Ovary (tissue), 9 donors: Measurements from ENCODE around the gene CD24. TPM values are rescaled to one million over a fixed set of nuclear protein-coding genes. Genes with fewer than 3 reads are reported as not detected.

Source experiments
- DNase-seq, 5 donors: peaks; one replicate each; pipeline ENCODE4 v3.0.0-alpha.2; 2019 to 2020
- H3K27ac ChIP-seq, 2 donors: fragments of 200-600 bp; one replicate each; pipeline versions ENCODE4 v1.5.1 to v1.8.0; 2019 to 2022
- H3K27me3 ChIP-seq: fragments of 200-600 bp; one replicate; pipeline ENCODE4 v1.8.0; 2022
- H3K36me3 ChIP-seq: fragments of 200-600 bp; sonication (generic); one replicate; pipeline ENCODE4 v1.5.1; 2019
- H3K4me1 ChIP-seq: one replicate; pipeline ENCODE4 v1.8.1; 2013; ENCODE audit warnings: mild to moderate bottlenecking, moderate library complexity; ENCODE audit not compliant: insufficient read depth
- H3K4me3 ChIP-seq: fragments of 200-600 bp; sonication (generic); one replicate; pipeline ENCODE4 v1.5.1; 2017
- H3K9me3 ChIP-seq, 2 donors: fragments of 200-600 bp in 1 of 2; sonication (generic) in 1 of 2; one replicate each; pipeline versions ENCODE4 v1.5.1 to v1.8.1; 2013 to 2019; ENCODE audit warnings: mild to moderate bottlenecking in 1 of 2, moderate library complexity in 1 of 2
- CTCF ChIP-seq, 3 donors: fragments of 450-650 bp in 2 of 3; fragments of 200-600 bp in 1 of 3; IDR thresholded peaks; one replicate each; pipeline versions ENCODE4 v1.5.1 to v1.8.0; 2016 to 2022; ENCODE audit warnings: antibody characterized with exemption in 3 of 3, mild to moderate bottlenecking in 1 of 3
- EP300 ChIP-seq: sonication (generic); formaldehyde crosslinking; IDR thresholded peaks from one replicate; pipeline ENCODE4 v1.6.1; 2017; ENCODE audit warnings: antibody characterized with exemption
- POLR2A ChIP-seq: fragments of 450-650 bp; IDR thresholded peaks from one replicate; pipeline ENCODE4 v1.6.1; 2017; ENCODE audit warnings: antibody characterized with exemption, mild to moderate bottlenecking, moderate library complexity
- WGBS, 3 donors: extraction: QIAGEN DNeasy Blood & Tissue Kit in 1 of 3; methylation state at CpG; one replicate each; pipeline versions ENCODE4 v1.1.5 to v1.1.7; 2013 to 2017; 5-methylcytosine and 5-hydroxymethylcytosine counted together
- intact Hi-C, 4 donors: fragments of 100-400 bp; cut with DNase I; formaldehyde crosslinking; loops; one replicate each; pipeline versions ENCODE4 v1.11.0 to v1.15.1; 2022 to 2023
- polyA plus RNA-seq, 2 donors: library from polyadenylated mRNA; stranded (reverse); fragments of 200-250 nt in 1 of 2; fragments of 350-450 nt in 1 of 2; fragmentation: Illumina TruSeq in 1 of 2; extraction: RNeasy Lipid Tissue Mini Kit (QIAGEN cat#74804) in 1 of 2; gene quantifications; one replicate each; pipeline ENCODE4 v1.2.3, GENCODE V29; 2013 to 2014
- total RNA-seq, 7 donors: library from RNA; depleted of rRNA in 2 of 7; stranded (reverse); fragments of >200 nt in 2 of 7; fragmentation: NEBNext Ultra II Directional in 3 of 7; extraction: Animal tissue kit (Norgen Biotek cat#: 25700) in 3 of 7; gene quantifications; one replicate each; pipeline versions ENCODE4 v1.1.0 to v1.2.4, GENCODE V29; 2016 to 2023
- donor health status: DM: no; HTN: no; CAD: no; lungs with moderate emphysema.
- donor health status: DM: no; HTN: no; CAD: no.
- donor health status: Bipolar disorder and iron deficiency.
- donor health status: DM: yes; HTN: yes; CAD: no.
- donor health status: DM: no; HTN: no; CAD: no.
- donor health status: DM: yes; HTN: yes; CAD: no.

Gene CD24
- total and polyA plus RNA-seq, 9 donors, result 0.20 to 139 (median 8.0) TPM

- no peaks in the 10 kb centered on the region for H3K27me3 ChIP-seq
- no peak overlapping the region for H3K27ac ChIP-seq
- WGBS, 3 donors, result 2 to 3% (median 3%) methylated on average over 12 of the region's 12 CpGs
- no peak for DNase-seq
- H3K4me1 ChIP-seq, result peaks cover 2% of the 10 kb centered on the region
- peak overlapping the region; percentile 47 for H3K4me3 ChIP-seq
- TF ChIP-seq POLR2A (no peak), CTCF (IDR thresholded peaks at IDR 0.05) (no peak), EP300 (no peak)
- no peaks in the 10 kb centered on the region for H3K9me3 ChIP-seq
- H3K36me3 ChIP-seq, result no peaks in the 10 kb centered on the region
- intact Hi-C loops, result no loop called here
Measured at GRCh38 chr6:106975738-106976064, 1.2 kb upstream of the CD24 start.

GRCh38 chr6:106974999-106975737 lies 639 bp upstream of the CD24 start:
- intact Hi-C loops, result no loop called here
- Histone ChIP-seq H3K9me3 (no peaks in the 10 kb centered on the region), H3K27me3 (no peaks in the 10 kb centered on the region), H3K4me3 (peak overlapping the region; percentile 47), H3K36me3 (no peaks in the 10 kb centered on the region), H3K4me1 (peaks cover 2% of the 10 kb centered on the region), H3K27ac (no peak overlapping the region)
- TF ChIP-seq EP300 (no peak), POLR2A (no peak), CTCF (IDR thresholded peaks at IDR 0.05) (no peak)
- DNase-seq, result peak in 2 of 5 donors; percentile 22 to 36
- WGBS, 3 donors, result 0 to 1% (median 0%) methylated on average over 48 to 89 of the region's 90 CpGs

- Histone ChIP-seq H3K27ac (no peak overlapping the region), H3K36me3 (no peaks in the 10 kb centered on the region), H3K9me3 (no peaks in the 10 kb centered on the region), H3K4me3 (peak overlapping the region; percentile 47), H3K4me1 (peaks cover 2% of the 10 kb centered on the region), H3K27me3 (no peaks in the 10 kb centered on the region)
- intact Hi-C loops, result no loop called here
- TF ChIP-seq EP300 (no peak), POLR2A (no peak), CTCF (IDR thresholded peaks at IDR 0.05) (no peak)
- 2 to 3% (median 2%) methylated on average over 30 to 32 of the region's 32 CpGs for WGBS, 3 donors
- DNase-seq, result no peak
Measured at GRCh38 chr6:106973836-106974335, 643 bp downstream of the CD24 start.

- no peak overlapping the region for H3K27ac ChIP-seq
- no peaks in the 10 kb centered on the region for H3K36me3 ChIP-seq
- WGBS, 3 donors, result 2 to 4% (median 2%) methylated on average over 44 to 49 of the region's 49 CpGs
- no peaks in the 10 kb centered on the region for H3K27me3 ChIP-seq
- peaks cover 2% of the 10 kb centered on the region for H3K4me1 ChIP-seq
- DNase-seq, result no peak
- TF ChIP-seq POLR2A (no peak), EP300 (no peak), CTCF (IDR thresholded peaks at IDR 0.05) (no peak)
- intact Hi-C loops, result no loop called here
- H3K4me3 ChIP-seq, result peak overlapping the region; percentile 47
- H3K9me3 ChIP-seq, result no peaks in the 10 kb centered on the region
Measured at GRCh38 chr6:106973018-106973835, 1.3 kb downstream of the CD24 start.
